DOHH2 (cell line): ENCODE measurements around the gene TMPRSS9.

ENCODE experiments used
- H3F3A ChIP-seq: fragments of 200-600 bp; sonication (generic), shearing (Covaris generic); 2 replicates; pipeline ENCODE4 v1.6.0; 2016; ENCODE audit warnings: antibody characterized with exemption, mild to moderate bottlenecking; ENCODE audit not compliant: control insufficient read depth, insufficient read depth
- H3K27ac ChIP-seq: fragments of 200-600 bp; sonication (generic); 2 replicates; pipeline ENCODE4 v1.5.1; 2014; ENCODE audit warnings: low read depth, mild to moderate bottlenecking, low read length, moderate library complexity
- H3K27me3 ChIP-seq: fragments of 200-600 bp; sonication (generic); 2 replicates; pipeline ENCODE4 v1.6.1; 2014; ENCODE audit warnings: mild to moderate bottlenecking, low read length, mixed read lengths; ENCODE audit not compliant: control insufficient read depth
- H3K36me3 ChIP-seq: fragments of 200-600 bp; sonication (generic); 2 replicates; pipeline ENCODE4 v1.6.1; 2014; ENCODE audit warnings: mild to moderate bottlenecking, low read length, moderate library complexity, mixed read lengths; ENCODE audit not compliant: control insufficient read depth
- H3K4me1 ChIP-seq: fragments of 200-600 bp; sonication (generic); 2 replicates; pipeline ENCODE4 v1.6.1; 2014; ENCODE audit warnings: mild to moderate bottlenecking, low read length, mixed read lengths; ENCODE audit not compliant: control insufficient read depth
- H3K4me2 ChIP-seq: fragments of 200-600 bp; sonication (generic); 2 replicates; pipeline ENCODE4 v1.6.0; 2014; ENCODE audit warnings: mild to moderate bottlenecking, low read length, moderate library complexity
- H3K4me3 ChIP-seq: fragments of 200-600 bp; sonication (generic); 2 replicates; pipeline ENCODE4 v1.5.1; 2014; ENCODE audit warnings: mild to moderate bottlenecking, low read length, mixed read lengths
- H3K79me2 ChIP-seq: fragments of 200-600 bp; sonication (generic); 2 replicates; pipeline ENCODE4 v1.6.1; 2014; ENCODE audit warnings: mild to moderate bottlenecking, low read length, mixed read lengths; ENCODE audit not compliant: control insufficient read depth
- H3K9me2 ChIP-seq: fragments of 200-600 bp; sonication (generic); replicated peaks from 2 replicates; pipeline ENCODE4 v1.6.1; 2014; ENCODE audit warnings: mild to moderate bottlenecking, low read length, mixed read lengths; ENCODE audit not compliant: control insufficient read depth
- H3K9me3 ChIP-seq: fragments of 200-600 bp; sonication (generic); 2 replicates; pipeline ENCODE4 v1.6.1; 2014; ENCODE audit warnings: antibody characterized with exemption, low read length, mixed read lengths; ENCODE audit not compliant: control insufficient read depth, insufficient read depth
- H4K20me1 ChIP-seq: fragments of 200-600 bp; sonication (generic); 2 replicates; pipeline ENCODE4 v1.6.0; 2014; ENCODE audit warnings: low read depth, mild to moderate bottlenecking, antibody characterized with exemption, low read length, moderate library complexity; ENCODE audit not compliant: control insufficient read depth, insufficient read depth
- EZH2phosphoT487 ChIP-seq: fragments of 200-600 bp; sonication (generic); IDR thresholded peaks from 2 replicates; pipeline ENCODE4 v1.6.1; 2017; ENCODE audit warnings: borderline replicate concordance, mild to moderate bottlenecking, antibody characterized with exemption, low read length, moderate library complexity, mixed read lengths
- TF ChIP-seq, protein P1 (sequence below): fragments of 200-600 bp; sonication (generic); IDR thresholded peaks from one replicate; pipeline ENCODE4 v1.5.1; 2014; ENCODE audit warnings: antibody characterized with exemption, mild to moderate bottlenecking, low read depth, low read length; ENCODE audit not compliant: poor library complexity, severe bottlenecking

TMPRSS9 gene

DNA sequence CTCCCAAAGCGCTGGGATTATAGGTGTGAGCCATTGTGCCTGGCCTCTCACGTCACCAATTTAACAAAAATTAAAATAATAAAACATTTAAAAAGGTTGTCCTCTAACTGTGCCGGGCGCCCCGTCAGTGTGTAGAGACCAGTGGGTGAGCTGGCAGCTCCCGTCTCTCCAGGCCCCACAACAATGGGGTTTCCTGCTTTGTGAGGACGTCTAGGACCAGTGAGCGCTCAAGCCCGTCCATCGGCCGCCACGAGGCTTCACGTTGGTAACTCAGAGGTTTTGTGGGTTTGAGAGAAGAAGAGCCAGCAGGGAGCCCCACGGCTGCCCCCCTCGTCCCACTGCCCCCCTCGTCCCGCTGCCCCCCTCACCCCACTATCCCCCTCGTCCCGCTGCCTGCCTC is 36.4 kb upstream of the TMPRSS9 start:
- Histone ChIP-seq H3K27ac (peak overlapping the region; percentile 56), H4K20me1 (peaks cover 6% of the 10 kb centered on the region), H3K36me3 (peaks cover 60% of the 10 kb centered on the region), H3K9me3 (no peaks in the 10 kb centered on the region), H3F3A (0 out of 2 replicates have a peak, but pooled peaks cover 3% of the 10 kb centered on the region), H3K27me3 (no peaks in the 10 kb centered on the region), H3K79me2 (peaks cover 48% of the 10 kb centered on the region), H3K4me2 (peak overlapping the region; percentile 66; the same call in 1 of the 2 replicates), H3K4me3 (no peak overlapping the region), H3K4me1 (peaks cover 51% of the 10 kb centered on the region), H3K9me2 (no peaks in the 10 kb centered on the region)
- TF ChIP-seq, protein P1, sequence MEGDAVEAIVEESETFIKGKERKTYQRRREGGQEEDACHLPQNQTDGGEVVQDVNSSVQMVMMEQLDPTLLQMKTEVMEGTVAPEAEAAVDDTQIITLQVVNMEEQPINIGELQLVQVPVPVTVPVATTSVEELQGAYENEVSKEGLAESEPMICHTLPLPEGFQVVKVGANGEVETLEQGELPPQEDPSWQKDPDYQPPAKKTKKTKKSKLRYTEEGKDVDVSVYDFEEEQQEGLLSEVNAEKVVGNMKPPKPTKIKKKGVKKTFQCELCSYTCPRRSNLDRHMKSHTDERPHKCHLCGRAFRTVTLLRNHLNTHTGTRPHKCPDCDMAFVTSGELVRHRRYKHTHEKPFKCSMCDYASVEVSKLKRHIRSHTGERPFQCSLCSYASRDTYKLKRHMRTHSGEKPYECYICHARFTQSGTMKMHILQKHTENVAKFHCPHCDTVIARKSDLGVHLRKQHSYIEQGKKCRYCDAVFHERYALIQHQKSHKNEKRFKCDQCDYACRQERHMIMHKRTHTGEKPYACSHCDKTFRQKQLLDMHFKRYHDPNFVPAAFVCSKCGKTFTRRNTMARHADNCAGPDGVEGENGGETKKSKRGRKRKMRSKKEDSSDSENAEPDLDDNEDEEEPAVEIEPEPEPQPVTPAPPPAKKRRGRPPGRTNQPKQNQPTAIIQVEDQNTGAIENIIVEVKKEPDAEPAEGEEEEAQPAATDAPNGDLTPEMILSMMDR, result no peak
- TF ChIP-seq EZH2phosphoT487, result no peak

DNA sequence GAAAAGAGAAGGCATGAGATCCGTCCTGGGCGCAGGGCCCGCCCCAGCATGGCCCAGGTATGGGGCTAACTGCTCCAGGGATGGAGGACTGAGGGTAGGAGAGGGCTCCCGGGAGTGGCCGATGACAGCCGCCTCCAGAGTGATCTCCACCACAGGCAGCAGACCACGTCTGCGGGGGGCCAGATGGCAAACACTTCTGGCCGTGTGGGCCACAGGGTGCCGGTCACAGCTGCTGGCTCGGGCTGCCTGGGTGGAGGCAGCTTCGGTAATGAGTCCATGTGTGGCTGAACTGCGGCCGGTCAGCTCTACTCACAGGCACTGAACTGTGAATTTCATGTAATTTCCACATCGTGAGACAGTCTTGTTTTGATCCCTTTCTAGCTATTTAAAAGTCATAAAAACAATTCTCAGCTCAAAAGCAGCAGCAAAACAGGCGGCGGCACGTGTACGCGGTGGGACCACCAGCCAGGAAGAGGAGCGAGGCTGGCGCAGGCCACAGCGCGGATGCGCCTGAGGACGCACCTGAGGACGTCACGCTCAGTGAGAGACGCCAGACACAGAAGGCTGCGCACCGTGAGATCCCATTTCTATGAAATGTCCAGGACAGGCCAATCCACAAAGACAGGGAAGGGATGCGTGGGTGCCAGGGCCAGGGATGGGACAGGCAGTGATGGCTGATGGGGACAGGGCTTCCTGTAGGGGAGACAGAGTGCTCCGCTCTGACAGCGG is 35.7 kb upstream of the TMPRSS9 start:
- no peaks in the 10 kb centered on the region for H3K9me2 ChIP-seq
- H3K9me3 ChIP-seq, result no peaks in the 10 kb centered on the region
- H4K20me1 ChIP-seq, result peaks cover 6% of the 10 kb centered on the region
- TF ChIP-seq, protein P1, result no peak
- TF ChIP-seq EZH2phosphoT487, result no peak
- H3K79me2 ChIP-seq, result peaks cover 55% of the 10 kb centered on the region
- peak overlapping the region; percentile 56 for H3K27ac ChIP-seq
- peak overlapping the region; percentile 57 for H3K4me3 ChIP-seq
- H3K36me3 ChIP-seq, result peaks cover 65% of the 10 kb centered on the region
- H3K4me2 ChIP-seq, result peak overlapping the region; percentile 66
- H3K4me1 ChIP-seq, result peaks cover 46% of the 10 kb centered on the region
- H3K27me3 ChIP-seq, result no peaks in the 10 kb centered on the region
- H3F3A ChIP-seq, result no peaks in the 10 kb centered on the region

DNA sequence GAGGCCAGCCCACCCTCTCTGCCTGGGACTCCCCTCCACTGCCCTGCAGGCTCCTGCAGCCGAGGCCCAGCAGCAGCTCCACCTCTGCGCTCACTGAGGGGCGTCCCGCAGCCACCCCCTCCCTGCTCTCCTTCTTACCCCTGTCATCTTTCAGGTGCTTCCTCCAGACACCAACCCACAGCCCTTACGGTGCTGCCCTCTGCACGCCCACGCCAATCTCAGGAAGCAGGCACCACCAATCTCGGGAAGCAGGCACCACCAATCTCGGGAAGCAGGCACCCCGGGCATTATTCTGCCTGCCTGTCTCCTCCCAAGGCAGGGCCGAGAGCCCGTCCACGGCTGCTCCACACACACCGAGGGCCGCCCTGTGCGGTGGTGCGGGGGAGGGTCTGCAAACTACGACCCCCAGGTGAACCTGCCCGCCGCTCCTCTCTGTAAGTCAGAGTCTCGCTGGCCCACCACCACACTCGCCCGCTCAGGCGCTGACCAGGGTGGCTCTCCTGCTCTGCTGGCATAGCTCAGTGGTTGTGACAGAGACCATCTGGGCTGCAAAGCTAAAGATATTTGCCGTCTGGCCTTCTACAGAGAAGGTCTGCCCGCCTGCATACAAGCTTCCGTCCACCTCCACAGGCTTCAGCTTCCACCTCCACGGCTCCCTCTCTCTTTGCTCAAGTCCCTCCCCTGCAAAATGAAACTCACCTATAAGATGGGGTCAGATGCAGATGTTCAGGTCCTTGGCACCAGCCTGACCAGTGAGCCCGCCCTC is 34.6 kb upstream of the TMPRSS9 start:
- Histone ChIP-seq H3K4me3 (peak overlapping the region; percentile 57), H3K4me1 (peaks cover 49% of the 10 kb centered on the region), H3K9me2 (no peaks in the 10 kb centered on the region), H4K20me1 (peaks cover 6% of the 10 kb centered on the region), H3K4me2 (peak overlapping the region; percentile 66), H3K9me3 (no peaks in the 10 kb centered on the region), H3K27ac (peak overlapping the region; percentile 56), H3K27me3 (no peaks in the 10 kb centered on the region), H3K79me2 (peaks cover 66% of the 10 kb centered on the region), H3F3A (no peaks in the 10 kb centered on the region), H3K36me3 (peaks cover 65% of the 10 kb centered on the region)
- TF ChIP-seq, protein P1, result no peak
- TF ChIP-seq EZH2phosphoT487, result no peak
